HG03342 (cell line): ENCODE data around the gene MMS22L.
A peak's percentile ranks its signal among the peaks of the same experiment; 100 is the strongest.
"Not testable (repeated sequence)": the region's sequence is repeated elsewhere in the genome, so short reads cannot be mapped to it uniquely, and the experiment has no call there.

Experiments
- ATAC-seq: cut with Tn5 transposase; IDR thresholded peaks from one replicate; pipeline ENCODE4 v1.9.1; 2021; ENCODE audit warnings: mild to moderate bottlenecking, moderate library complexity; ENCODE audit not compliant: unreplicated experiment

MMS22L gene

GRCh38 chr6:97246842-97247241, 36.2 kb downstream of the MMS22L start:
- ATAC-seq: no peak

GRCh38 chr6:97240222-97240621, 42.8 kb downstream of the MMS22L start:
- ATAC-seq: no peak

GRCh38 chr6:97231911-97232310, 51.1 kb downstream of the MMS22L start:
- no peak for ATAC-seq

- no peak for ATAC-seq
Observed at GRCh38 chr6:97222903-97223302, 60.1 kb downstream of the MMS22L start.

- ATAC-seq: no peak
Observed at GRCh38 chr6:97218912-97219311, 64.1 kb downstream of the MMS22L start.

GRCh38 chr6:97215157-97215769, 67.8 kb downstream of the MMS22L start:
- no peak for ATAC-seq

- no peak for ATAC-seq
Observed at GRCh38 chr6:97214671-97215070, 68.3 kb downstream of the MMS22L start.

- no peak for ATAC-seq
Observed at GRCh38 chr6:97207383-97207782, 75.6 kb downstream of the MMS22L start.

- no peak for ATAC-seq
Observed at GRCh38 chr6:97205966-97206365, 77.0 kb downstream of the MMS22L start.

- no peak for ATAC-seq
Observed at GRCh38 chr6:97203343-97203742, 79.7 kb downstream of the MMS22L start.

- no peak for ATAC-seq
Observed at GRCh38 chr6:97198046-97198565, 84.9 kb downstream of the MMS22L start.

GRCh38 chr6:97195117-97195516, 87.9 kb downstream of the MMS22L start:
- no peak for ATAC-seq

GRCh38 chr6:97189767-97190166, 93.2 kb downstream of the MMS22L start:
- no peak for ATAC-seq

- ATAC-seq: no peak
Observed at GRCh38 chr6:97187951-97188350, 95.1 kb downstream of the MMS22L start.

GRCh38 chr6:97186416-97186999, 96.5 kb downstream of the MMS22L start:
- peak; percentile 95 for ATAC-seq

- no peak for ATAC-seq
Observed at GRCh38 chr6:97177905-97178304, 105.1 kb downstream of the MMS22L start.

GRCh38 chr6:97176468-97176867, 106.5 kb downstream of the MMS22L start:
- no peak for ATAC-seq

GRCh38 chr6:97175806-97176205, 107.2 kb downstream of the MMS22L start:
- no peak for ATAC-seq

GRCh38 chr6:97174471-97174870, 108.5 kb downstream of the MMS22L start:
- no peak for ATAC-seq

- ATAC-seq: no peak
Observed at GRCh38 chr6:97160280-97160679, 122.7 kb downstream of the MMS22L start.

GRCh38 chr6:97155447-97155846, 127.6 kb downstream of the MMS22L start:
- not testable (repeated sequence) for ATAC-seq

GRCh38 chr6:97154015-97154414, 129.0 kb downstream of the MMS22L start:
- no peak for ATAC-seq

- ATAC-seq: no peak
Observed at GRCh38 chr6:97151601-97152000, 131.4 kb downstream of the MMS22L start.
